Bronchial epithelial cell (primary cell): ENCODE measurements around the gene SLC1A2. TPM values are rescaled to one million over a fixed set of nuclear protein-coding genes. Genes with fewer than 3 reads are reported as not detected.

Source experiments
- DNase-seq: peaks from one replicate; pipeline ENCODE4 v3.0.0-alpha.2; 2010; ENCODE audit warnings: low read depth
- FAIRE-seq: peaks from 2 replicates; lab custom pipeline; 2011; peaks lifted over from hg19 to GRCh38; lab: Jason Lieb, UNC
- H3K27me3 ChIP-seq: 2 replicates; pipeline ENCODE4 v1.5.1; 2011; ENCODE audit warnings: low read length; ENCODE audit not compliant: control insufficient read depth, insufficient read depth
- H3K36me3 ChIP-seq: 2 replicates; pipeline ENCODE4 v1.5.1; 2011; ENCODE audit warnings: low read length; ENCODE audit not compliant: control insufficient read depth, insufficient read depth
- H3K4me3 ChIP-seq: 2 replicates; pipeline ENCODE4 v1.5.1; 2011; ENCODE audit warnings: mild to moderate bottlenecking, low read depth, low read length, control low read depth
- total RNA-seq: library from RNA; depleted of rRNA; stranded (reverse); fragments of >200 nt; gene quantifications from 2 replicates; pipeline ENCODE4 v1.2.1, GENCODE V29; 2014
- TF ChIP-seq, protein P1 (sequence below): IDR thresholded peaks from 2 replicates; pipeline ENCODE4 v1.5.1; 2011; ENCODE audit warnings: mild to moderate bottlenecking, moderate library complexity, low read length, control low read depth, inconsistent platforms; ENCODE audit not compliant: insufficient read depth, severe bottlenecking

The SLC1A2 gene
- total RNA-seq, 1 donor from 2014 or later: under 0.01 TPM

DNA sequence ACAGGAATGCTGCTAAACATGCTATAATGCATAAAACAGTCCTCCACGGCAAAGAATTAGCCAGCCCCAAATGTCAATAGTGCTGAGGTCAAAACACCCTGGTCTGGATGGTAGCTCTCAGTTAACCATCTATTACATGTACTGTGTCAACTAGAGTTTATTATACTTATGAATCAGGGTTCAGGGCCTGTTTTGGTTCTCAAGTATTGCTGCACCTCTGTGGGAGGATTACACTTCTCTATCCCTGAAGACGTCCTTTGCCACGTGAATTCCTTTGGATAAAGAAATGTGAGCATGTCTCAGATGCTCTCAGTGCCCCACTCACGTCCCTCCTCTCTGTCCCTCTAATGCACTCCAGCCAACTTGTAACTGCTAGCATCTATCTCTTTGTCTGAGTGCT is 53.4 kb downstream of the SLC1A2 start:
- no peak for FAIRE-seq
- TF ChIP-seq, protein P1, sequence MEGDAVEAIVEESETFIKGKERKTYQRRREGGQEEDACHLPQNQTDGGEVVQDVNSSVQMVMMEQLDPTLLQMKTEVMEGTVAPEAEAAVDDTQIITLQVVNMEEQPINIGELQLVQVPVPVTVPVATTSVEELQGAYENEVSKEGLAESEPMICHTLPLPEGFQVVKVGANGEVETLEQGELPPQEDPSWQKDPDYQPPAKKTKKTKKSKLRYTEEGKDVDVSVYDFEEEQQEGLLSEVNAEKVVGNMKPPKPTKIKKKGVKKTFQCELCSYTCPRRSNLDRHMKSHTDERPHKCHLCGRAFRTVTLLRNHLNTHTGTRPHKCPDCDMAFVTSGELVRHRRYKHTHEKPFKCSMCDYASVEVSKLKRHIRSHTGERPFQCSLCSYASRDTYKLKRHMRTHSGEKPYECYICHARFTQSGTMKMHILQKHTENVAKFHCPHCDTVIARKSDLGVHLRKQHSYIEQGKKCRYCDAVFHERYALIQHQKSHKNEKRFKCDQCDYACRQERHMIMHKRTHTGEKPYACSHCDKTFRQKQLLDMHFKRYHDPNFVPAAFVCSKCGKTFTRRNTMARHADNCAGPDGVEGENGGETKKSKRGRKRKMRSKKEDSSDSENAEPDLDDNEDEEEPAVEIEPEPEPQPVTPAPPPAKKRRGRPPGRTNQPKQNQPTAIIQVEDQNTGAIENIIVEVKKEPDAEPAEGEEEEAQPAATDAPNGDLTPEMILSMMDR: no peak
- Histone ChIP-seq H3K27me3 (no peaks in the 10 kb centered on the region), H3K4me3 (no peak overlapping the region), H3K36me3 (no peaks in the 10 kb centered on the region)
- DNase-seq: no peak

DNA sequence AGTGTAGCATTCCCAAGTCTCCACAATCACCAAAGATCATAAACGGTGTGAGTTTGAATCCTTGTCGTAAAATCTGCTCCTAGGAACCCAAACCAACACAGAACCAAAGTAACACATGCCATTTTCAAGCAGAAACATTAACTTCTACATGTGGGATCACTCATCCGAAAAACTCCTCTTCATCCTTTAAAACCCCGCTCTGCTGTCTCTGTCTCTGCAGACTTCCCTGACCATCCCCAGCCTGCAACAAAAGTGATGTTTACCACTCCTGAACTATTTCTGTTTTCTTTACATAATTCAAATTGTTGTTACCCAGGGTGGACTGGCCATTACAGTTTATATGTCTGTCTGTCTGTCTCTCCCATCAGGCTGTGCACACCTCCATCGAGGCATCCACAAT is 54.0 kb downstream of the SLC1A2 start:
- Histone ChIP-seq H3K4me3 (no peak overlapping the region), H3K36me3 (no peaks in the 10 kb centered on the region), H3K27me3 (no peaks in the 10 kb centered on the region)
- TF ChIP-seq, protein P1: no peak
- no peak for DNase-seq
- no peak for FAIRE-seq

DNA sequence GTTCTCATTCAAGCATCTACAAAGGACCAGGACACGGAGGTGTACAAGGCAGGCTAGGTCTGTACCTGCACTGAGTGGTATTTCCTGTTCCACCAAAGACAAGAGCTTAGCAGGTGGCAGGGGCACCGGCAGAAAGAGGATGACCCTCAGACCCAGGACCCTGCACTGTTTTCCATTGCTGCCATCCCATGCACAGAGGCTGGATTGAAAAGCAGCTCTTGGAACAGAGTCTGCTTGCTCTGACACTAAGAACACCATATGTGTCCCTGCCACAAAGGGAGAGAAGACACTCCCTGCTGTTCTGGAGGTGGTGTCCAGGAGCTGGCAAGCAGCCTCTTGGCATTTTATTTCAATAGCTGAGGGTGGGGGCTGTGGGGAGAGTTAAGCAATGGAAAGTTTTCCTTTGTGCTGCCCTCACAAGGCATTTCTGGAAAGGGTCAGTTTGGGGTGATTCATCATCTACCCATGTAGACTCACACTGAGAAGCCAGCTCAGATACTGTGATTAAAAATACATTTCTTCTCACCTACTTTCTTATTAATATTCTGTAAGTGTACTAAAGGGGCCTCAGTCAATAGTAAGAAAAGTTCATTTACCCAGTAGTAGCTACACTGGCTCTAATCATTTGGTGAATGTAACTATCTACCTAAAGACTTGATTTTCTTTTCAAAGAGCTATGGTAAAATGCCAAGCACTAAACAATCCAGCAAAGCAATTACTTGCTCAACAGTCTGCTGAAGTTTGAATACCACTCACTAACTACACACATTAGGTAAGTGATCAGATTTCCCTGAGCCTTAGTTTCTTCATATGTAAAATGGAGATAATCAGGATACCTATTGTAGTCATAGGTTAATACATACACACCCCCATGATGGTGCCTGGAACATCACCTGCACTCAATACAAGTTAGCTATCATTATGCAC is 55.2 kb downstream of the SLC1A2 start:
- no peak for FAIRE-seq

DNA sequence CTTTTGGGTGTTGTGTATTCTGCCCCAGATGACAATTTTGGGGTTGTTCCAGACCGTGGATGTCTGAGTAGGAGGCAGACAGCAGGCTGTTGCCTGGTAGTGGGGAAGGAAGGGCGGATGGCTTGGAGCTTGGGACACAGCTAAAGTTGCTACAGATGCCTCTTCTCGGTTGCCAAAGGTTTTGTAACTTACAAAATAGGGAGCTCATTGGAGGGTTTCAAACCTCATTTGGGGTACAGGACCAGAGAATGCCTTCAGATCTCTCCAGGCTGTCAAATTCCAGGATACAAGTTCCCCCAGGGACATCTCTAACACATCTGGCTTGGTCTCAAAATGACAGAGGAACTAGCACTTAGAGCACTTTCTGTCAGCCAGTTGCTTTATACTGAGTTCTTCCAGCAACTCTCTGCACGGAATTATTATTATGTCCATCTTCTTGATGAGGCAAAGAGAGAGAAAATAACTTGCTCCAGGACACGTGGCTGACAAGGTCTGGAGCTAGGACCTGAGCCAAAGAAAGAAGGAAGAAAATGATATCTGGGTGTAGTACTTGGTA is 56.0 kb downstream of the SLC1A2 start:
- FAIRE-seq: no peak
- no peak for DNase-seq

More for the DNA sequence above, 55.2 kb downstream of the SLC1A2 start:
- DNase-seq: peak; percentile 85
- no peak overlapping the region for H3K4me3 ChIP-seq
- H3K36me3 ChIP-seq: no peaks in the 10 kb centered on the region
- TF ChIP-seq, protein P1: no peak
- H3K27me3 ChIP-seq: no peaks in the 10 kb centered on the region

DNA sequence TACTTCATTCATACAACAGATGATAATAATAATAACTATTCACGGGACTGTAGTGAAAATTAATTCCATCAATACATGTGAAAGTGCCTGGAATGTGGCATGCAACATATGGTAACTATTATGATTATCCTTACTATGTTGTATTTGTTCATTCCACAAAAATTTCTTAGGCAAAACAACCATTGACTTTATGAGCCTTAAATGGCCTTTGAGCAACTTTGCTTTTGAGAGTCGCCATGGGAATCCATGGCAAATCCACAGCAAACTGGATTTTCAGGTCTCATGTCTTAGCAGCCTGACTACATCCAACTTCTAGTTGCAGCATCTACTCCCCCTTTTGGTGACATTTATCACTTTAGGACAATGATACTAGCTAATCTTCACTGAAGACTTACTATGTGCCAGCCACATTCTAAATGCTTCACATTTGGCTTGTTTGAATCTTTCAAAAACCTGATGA is 56.8 kb downstream of the SLC1A2 start:
- DNase-seq (no peak), FAIRE-seq (no peak)
- Histone ChIP-seq H3K36me3 (no peaks in the 10 kb centered on the region), H3K27me3 (no peaks in the 10 kb centered on the region), H3K4me3 (no peak overlapping the region)
- TF ChIP-seq, protein P1: no peak

More for the DNA sequence above, 56.0 kb downstream of the SLC1A2 start:
- Histone ChIP-seq H3K27me3 (no peaks in the 10 kb centered on the region), H3K36me3 (no peaks in the 10 kb centered on the region), H3K4me3 (no peak overlapping the region)
- TF ChIP-seq, protein P1: no peak
